GM19023 (cell line): ENCODE results near the gene NKX3-2.
A peak's percentile ranks its signal among the peaks of the same experiment; 100 is the strongest.
"Not testable (repeated sequence)": the region's sequence is repeated elsewhere in the genome, so short reads cannot be mapped to it uniquely, and the experiment has no call there.

ENCODE experiments used
- ATAC-seq: cut with Tn5 transposase; IDR thresholded peaks from one replicate; pipeline ENCODE4 v1.9.1; 2021; ENCODE audit warnings: mild to moderate bottlenecking, moderate library complexity; ENCODE audit not compliant: unreplicated experiment

NKX3-2 gene

DNA sequence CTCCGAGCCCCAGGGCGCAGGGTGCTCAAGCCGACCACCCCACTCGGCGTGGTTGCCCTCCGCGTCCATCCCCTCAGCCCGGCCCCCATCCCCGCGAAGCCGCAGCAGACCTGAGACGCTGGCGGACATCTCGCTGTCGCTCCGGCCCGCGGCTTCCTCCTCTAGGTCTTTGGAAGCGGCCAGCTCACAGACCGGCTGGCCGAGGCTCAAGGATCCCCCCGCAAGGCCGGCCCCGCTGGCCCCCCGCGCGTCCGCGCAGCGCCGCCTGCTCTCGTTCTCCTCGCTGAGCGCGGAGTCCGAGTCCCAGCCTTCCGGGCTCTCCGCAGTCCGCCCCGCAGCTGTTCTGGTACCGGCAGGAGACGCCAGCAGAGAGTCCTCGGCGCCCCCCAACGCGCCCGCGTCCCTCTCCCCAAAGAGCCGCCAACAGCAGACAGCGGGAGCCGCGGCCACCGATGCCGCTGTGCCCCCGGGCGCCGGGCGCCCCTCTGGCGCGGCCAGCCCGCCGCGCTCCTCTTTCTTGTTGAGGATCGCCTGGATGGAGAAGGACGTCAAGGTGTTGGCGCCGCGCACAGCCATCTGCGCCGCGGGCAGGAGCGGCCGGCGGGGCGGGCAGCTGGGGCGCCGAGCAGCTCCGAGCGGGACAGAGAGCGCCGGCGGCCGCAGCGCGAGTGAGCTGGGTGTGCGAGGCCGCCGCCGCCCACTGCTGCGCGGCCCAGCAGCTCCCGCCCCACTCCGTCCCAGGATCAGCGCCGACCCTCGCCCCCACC, at the start of gene NKX3-2:
Gene NKX3-2 (minus strand): TSS at position 670 of the 767 bp plus-strand sequence. CDS start 94 bp downstream, at position 576.
- no peak for ATAC-seq

DNA sequence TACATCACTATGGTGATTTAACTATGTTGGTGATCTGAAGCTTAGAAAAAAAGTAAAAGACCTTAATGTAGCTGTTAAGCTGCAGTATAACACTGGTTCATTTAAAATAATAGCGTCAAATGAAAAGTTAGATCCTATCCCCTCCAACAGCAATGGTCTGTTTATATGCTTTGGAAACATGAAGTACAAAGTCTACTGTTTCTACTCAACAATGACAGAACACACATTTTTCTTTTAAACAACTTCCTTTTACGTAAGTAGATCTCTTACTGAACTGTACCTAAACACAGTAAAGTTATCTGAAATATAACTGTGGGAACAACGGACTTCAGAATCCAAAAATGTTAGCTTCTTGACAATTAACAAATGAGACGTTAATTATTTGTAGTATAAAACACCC, 47.9 kb upstream of the NKX3-2 start:
- no peak for ATAC-seq

DNA sequence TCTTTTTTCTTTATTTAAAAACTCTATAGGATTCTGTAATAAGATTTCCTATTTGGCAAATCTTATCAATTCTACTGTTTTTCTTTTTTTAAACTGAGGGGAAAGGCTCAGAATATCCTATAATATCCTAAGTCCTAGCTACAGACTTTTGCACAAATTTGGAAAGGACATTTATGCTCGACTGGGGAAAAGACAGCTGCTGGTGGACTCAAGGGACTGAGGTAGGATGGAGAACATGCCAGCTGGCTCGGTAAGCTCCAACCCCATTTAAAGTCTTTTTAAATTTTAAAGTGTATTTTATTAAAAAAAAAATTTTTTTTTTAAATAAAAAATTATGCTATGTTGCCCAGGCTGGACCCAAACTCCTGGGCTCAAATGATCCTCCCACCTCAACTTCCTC, 46.5 kb upstream of the NKX3-2 start:
- no peak for ATAC-seq

DNA sequence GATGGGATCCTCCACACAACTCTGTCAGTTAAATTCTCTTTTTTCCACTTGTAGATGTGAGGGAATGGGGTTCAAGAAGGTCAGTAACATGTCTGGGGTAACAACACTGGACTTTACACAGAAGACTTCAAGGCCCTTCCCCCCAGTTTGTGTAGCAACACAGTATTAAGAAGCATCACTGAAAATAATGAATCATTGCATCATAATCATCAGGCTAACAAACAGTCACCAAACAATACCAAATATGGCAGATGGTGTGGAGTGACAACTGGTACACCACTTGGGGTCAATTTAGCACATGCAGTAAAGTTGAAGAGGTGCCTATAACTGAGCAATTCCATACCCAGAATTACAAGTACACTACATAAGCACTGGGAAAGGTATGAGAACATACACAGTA, 44.6 kb upstream of the NKX3-2 start:
- no peak for ATAC-seq

DNA sequence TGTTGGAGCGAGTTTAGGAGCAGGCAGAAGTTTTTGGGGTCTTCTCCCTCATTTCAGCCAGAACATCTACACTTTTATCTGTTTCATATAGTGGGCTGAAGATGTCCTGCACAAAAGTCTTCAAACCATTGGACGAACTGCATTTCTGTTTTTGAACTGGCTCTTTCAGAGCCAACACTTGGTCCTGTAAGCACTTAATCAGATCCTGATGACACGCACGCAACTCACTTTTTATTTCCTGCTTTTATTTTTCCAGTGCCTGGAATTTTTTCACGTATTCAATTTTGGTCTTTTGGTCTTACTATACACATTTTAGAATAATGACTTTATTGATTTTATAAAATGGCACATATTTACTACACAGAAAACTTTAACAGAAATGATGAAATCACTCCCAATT, 40.2 kb upstream of the NKX3-2 start:
- no peak for ATAC-seq

DNA sequence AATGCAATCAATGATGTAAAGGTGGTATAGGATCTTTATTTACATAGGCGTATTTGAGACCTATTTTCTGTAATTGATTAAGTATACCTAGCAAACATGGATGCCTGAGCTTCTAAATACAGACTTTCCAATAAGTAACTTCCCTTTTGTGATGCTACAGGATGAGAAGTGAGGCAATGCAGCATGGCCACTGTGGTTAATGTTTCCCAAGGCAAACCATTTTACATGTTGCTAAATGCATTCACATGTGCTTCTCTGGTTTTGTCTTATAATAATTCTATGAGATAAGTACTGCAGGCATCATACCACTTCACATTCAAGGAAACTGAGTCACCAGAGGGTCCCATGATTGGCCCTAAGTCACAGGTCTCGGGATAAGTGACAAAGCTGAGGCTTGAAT, 35.7 kb upstream of the NKX3-2 start:
- ATAC-seq: no peak

DNA sequence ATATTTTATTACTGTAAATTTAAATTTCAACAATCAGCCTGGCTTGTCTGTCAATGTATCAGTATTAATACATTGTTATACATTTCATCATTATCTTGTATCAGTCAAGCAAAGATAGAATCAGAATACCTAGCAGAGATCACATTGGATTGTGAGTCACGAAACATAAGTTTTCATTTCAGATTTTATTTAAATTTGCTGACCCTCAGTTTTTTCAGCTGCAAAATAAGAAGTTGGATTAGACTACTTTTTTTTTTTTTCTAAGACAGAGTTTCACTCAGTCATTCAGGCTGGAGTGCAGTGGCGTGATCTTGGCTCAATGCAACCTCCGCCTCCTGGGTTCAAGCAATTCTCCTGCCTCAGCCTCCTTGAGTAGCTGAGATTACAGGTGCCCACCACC, 33.4 kb upstream of the NKX3-2 start:
- ATAC-seq: no peak

DNA sequence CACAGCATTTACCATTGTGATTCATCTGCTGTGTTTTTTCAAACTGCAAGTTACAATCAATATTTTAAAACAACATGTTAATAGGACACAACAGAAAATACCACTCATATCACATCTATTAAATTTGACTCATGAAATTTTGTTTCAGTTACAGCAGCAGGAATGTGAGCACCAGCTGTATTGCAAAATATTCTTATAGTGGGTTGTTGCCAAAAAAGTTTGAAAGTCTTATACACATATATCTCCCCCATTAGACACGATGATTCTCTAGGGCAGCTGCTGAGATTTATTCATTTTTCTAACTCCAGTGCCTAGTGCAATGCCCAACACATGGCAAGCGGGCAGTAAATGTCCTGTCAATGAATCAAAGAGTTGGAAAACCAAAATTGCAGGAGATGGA, 26.6 kb upstream of the NKX3-2 start:
- ATAC-seq: no peak

DNA sequence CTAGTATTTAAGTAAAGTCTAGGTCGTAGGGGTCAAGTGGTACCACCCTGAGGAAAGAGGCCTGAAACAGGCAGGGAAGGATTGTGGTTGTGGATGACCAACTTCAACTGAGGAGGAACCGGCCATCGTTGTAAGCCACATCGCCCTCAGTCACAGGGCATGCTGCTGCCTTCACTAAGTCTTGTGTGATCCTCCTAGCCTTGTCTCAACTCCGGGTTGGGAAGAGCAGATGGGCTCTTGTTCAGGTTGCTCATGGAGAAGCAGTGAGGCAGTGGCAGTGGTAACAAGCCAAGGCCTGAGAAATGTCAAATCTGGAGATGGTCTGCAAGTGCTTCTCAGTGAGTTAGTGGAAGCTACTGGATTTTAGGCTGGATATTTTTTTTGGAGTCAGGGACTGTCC, 22.8 kb upstream of the NKX3-2 start:
- no peak for ATAC-seq

DNA sequence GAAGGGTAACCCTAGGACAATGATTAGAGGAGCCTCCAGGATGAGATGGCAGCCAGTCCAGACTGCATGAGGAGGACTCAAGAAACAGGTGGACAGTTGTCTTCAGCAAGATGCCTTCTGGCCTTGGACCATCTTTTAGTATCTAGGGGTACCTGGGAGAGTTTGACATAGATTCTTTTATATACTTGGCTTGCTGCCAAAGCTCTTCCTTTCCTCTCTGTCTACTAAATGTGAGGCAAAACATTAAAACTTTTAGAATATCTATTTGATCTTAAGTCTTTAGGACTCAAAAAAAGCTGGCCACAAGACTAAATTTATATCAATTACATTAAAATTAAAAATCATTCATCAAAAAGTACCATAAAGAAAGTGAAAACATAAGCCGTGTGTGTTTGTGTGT, 18.6 kb upstream of the NKX3-2 start:
- no peak for ATAC-seq

DNA sequence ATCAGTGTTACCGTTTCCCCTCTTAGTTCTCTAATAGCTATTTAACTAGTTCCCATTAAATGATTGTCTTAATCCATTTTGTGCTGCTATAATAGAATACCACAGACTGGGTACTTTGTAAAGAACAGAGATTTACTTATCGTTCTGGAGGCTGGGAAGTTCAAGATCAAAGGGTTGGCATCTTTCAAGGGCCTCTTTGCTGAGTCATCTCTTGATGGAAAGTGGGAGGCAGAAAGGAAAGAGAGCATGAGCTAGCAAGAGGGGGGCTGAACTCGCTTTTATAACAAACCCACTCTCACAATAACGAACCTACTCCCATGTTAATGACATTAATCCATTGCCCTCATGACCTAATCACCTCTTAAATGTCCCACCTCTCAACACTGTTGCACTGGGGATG, 17.4 kb upstream of the NKX3-2 start:
- ATAC-seq: no peak

DNA sequence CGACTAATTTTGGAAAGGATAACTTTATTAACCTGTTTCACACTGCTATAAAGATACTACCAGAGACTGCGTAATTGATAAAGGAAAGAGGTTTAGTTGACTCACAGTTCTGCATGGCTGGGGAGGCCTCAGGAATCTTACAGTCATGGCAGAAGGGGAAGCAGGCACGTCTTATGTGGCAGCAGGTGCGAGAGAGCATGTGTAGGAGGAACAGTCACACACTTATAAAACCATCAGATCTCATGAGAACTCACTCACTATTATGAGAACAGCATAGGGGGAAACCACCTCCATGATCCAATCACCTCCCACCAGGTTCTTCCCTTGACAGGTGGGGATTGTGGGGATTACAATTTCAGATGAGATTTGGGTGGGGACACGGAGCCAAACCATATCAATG, 15.8 kb upstream of the NKX3-2 start:
- ATAC-seq: not testable (repeated sequence)

DNA sequence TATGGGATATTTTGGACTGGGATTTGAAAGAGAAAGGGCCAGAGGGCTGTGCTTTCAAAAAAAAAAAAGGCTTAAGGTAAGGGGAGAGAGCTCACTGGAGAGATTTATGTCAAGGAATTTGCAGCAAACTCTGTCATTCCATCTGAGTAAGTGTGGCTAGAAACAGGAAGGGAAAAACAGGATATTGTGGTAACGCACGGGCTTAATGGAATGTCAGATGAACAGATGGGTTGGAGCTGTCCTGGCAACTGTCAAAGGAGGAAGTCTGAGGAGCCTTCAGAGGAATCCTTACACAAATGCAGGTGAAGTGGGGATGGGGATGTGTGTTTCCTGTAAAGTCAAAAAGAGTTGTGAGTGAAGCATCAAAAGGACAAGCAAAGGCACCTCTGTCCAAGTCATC, 15.1 kb upstream of the NKX3-2 start:
- no peak for ATAC-seq

DNA sequence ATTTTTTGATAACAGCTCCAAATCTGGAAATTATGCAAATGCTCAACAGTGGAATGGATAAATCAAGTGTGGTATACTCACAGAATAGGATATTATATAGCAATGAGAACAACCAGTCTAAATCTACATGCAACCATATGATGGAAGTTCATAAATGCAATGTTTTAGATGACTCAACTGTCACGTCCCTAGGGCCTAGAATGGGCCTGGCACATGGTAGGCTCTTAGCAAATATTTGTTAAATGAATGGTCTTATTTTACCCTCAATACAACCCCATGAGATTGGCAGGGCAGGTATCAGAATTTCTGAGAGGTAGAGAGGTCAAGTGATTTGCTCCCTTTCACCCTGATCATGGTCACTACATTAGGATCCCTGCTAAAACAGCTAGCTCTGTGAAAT, 14.6 kb upstream of the NKX3-2 start:
- no peak for ATAC-seq

DNA sequence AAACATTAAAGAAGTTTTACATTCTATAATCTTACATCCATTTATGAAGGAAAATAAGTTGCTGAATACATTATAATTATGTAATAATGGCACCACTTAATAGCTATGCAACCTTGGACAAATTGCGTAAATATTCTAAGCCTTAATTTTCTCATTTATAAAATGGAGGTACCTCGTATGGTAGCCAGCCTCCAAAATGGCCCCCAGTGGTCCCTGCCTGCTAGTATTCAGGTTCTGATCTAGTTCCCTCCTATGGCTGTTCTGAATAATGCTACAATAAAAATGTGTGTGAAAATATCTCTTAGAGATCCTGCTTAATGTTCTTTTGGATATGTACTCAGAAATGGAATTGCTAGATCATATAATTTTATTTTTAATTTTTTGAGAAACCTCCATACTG, 11.0 kb upstream of the NKX3-2 start:
- no peak for ATAC-seq

DNA sequence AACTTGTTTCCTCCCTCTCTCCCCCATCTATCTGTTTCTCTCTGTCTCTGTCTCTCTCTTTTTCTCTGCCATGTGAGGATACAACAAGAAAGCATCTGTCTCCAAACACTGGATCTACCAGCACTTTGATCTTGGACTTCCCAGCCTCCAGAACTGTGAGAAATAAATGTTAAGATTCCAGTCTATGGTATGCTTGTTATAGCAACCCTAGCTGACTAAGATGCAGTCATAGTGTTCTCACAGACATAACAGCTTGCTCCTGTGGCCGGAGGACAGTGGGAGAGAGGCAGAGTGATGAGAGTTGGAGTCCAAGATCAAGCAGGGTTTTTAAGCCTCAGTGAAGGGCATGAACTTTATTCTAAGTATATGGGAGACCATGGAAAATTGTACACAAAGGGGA, 8.8 kb upstream of the NKX3-2 start:
- ATAC-seq: no peak

DNA sequence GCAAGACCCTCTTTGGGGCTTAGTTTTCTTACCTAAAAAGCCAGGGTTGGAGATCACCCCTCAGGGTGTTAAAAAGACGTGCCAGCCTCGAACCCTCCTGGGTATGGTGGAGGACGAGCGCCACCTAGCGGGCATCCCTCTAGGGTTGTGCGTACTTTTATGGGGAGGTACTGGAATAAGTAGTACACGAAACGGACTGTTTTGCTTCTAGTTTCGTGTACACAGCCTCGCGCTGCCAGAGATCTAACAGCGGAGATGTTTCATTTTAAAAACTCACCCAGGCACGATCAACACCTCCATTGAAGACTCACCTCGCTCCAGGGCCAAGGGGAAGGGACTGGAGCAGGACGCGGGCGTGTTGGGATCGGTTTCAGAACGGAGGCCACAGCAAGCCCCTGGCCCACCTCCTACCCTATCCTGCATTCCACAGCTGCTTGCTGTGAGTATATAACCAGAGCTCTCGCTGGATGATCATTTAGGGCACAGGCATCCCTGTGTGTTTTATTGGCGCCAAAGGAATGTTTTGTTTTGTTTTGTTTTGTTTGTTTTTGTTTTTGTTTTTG, 4.8 kb upstream of the NKX3-2 start:
- ATAC-seq: peak; percentile 68

DNA sequence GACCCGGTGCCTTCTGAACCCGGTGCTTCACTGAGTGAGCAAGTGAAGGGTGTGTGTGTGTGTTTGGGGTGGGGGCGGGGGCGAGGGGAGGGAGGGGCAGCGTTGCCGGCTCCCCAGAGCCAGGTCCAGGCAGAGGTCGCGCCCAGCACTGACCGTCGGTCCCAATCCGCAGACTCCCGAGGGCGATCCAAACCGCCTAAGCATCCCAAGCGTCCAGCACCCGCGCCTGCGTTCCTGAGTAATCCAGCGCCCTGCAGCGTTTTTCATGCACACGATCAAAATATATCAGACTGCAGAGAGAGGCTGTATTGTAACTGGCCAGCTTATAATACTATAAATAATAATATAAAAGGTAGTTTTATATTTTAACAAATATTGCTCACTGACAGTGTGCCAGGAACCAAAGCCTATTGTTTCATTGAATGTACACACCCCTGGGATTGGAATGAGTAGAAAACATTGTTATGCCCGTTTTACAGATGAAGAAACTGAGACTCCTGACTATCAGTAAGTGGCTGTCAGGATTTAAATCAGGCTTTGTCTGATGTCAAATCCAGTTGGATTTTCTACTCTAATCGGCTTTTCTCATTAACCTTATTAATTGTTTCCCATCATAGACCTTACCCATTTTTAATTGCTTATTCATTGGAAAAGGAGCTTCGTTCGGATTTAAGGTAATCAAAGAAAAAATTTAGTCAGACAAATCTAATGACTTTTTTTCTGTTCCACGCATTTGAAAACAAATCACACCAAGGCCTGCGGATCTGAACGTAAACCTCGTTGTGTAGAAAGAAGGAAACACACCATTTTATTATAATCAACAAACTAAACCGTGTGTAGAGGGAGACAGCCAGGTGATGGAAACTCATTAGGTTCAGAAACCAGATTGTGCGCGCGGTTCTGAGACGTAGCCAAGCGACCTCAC, 4.0 kb upstream of the NKX3-2 start:
- ATAC-seq: no peak

DNA sequence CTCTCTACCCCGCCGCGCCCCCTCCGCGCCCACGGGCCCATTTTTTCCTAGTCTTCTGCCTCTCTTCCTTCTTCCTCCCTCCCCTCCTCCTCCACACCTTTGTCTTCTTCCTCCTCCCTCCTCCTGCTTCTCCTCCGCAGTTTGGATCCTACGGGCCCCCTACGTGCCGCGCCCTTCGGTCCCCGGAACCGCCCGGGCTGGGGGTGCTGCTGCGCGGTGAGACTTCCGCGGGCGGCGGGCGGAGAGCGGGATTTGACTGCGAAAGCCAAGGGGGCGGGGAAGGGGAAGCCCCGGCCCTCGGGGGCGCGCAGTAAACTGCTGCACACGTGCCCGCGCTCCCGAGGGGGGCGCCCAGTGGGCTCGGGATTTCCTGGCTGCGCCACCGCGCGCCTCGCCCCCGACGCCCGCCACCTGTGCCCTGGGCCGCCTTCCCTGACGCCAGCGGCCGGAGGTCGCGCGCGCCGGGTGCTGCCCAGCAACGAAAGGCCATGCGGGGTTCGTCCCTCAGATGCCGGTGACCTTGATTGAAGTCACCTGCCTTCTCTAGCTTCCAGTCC, 3.3 kb upstream of the NKX3-2 start:
- no peak for ATAC-seq

DNA sequence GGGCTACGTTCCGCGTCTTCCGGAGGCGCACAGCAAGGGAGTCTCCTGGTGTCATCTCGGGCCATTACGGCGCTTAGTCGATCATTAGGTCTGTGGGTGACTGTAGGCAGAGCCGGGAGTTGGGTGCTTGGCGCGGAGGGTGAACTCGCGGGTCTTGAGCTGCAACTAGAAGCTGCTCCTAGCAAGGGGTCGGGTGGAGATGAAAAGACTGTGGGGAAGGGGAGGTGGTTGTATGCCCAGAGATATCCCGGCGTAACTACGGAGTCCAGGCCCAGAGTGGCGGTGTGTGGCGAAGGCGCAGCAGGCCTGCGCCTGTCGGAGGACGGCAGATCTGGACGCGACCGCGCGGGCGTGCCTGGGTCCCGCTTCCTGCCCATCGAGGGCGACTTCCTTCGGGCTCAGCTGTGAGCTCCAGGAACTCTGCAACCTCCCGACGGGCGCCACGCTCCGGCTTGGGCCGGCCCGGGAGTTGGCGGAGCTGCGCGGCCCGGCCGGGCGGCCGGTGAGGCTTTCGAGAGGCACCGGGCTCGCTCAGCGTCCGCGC, 2.7 kb upstream of the NKX3-2 start:
- ATAC-seq: no peak
